ENCODE data around the gene MC5R.

MC5R gene

GRCh38 chr18:13823707-13824395, at the start of gene MC5R:
Gene MC5R (plus strand): TSS chr18:13824149. CDS start chr18:13825766, 1,617 bp downstream.
- DNase-seq: peak in 42 of 56 donors; percentile 5 to 74 (median 32)

GRCh38 chr18:13775058-13775457, 48.9 kb upstream of the MC5R start:
- DNase-seq: no peak

GRCh38 chr18:13791181-13791580, 32.8 kb upstream of the MC5R start:
- no peak for DNase-seq

GRCh38 chr18:13793819-13794218, 30.1 kb upstream of the MC5R start:
- DNase-seq: no peak

- DNase-seq: no peak
Measured at GRCh38 chr18:13796515-13796914, 27.4 kb upstream of the MC5R start.

GRCh38 chr18:13797157-13797611, 26.8 kb upstream of the MC5R start:
- DNase-seq: no peak

- DNase-seq: no peak
Measured at GRCh38 chr18:13799396-13799795, 24.6 kb upstream of the MC5R start.

- peak in 44 of 56 donors; percentile 5 to 79 (median 38) for DNase-seq
Measured at GRCh38 chr18:13800505-13801259, 23.3 kb upstream of the MC5R start.

- no peak for DNase-seq
Measured at GRCh38 chr18:13801260-13801601, 22.7 kb upstream of the MC5R start.

GRCh38 chr18:13804305-13804704, 19.6 kb upstream of the MC5R start:
- DNase-seq: no peak

- DNase-seq: no peak
Measured at GRCh38 chr18:13808294-13809042, 15.5 kb upstream of the MC5R start.

- DNase-seq: no peak
Measured at GRCh38 chr18:13809043-13809430, 14.9 kb upstream of the MC5R start.

GRCh38 chr18:13809531-13810255, 14.3 kb upstream of the MC5R start:
- DNase-seq: no peak

GRCh38 chr18:13810950-13811485, 12.9 kb upstream of the MC5R start:
- DNase-seq: no peak

- no peak for DNase-seq
Measured at GRCh38 chr18:13811993-13812392, 12.0 kb upstream of the MC5R start.

- peak in 44 of 56 donors; percentile 2 to 83 (median 24) for DNase-seq
Measured at GRCh38 chr18:13813271-13813849, 10.6 kb upstream of the MC5R start.

GRCh38 chr18:13826209-13826608, 2.3 kb downstream of the MC5R start:
- DNase-seq: no peak

- DNase-seq: no peak
Measured at GRCh38 chr18:13831864-13832508, 8.0 kb downstream of the MC5R start.

GRCh38 chr18:13834496-13835015, 10.6 kb downstream of the MC5R start:
- DNase-seq: no peak

- DNase-seq: no peak
Measured at GRCh38 chr18:13835202-13835601, 11.3 kb downstream of the MC5R start.
